HG02840 (cell line): ENCODE data around the gene CHD9.
A peak's percentile ranks its signal among the peaks of the same experiment; 100 is the strongest.
"Not testable (repeated sequence)": the region's sequence is repeated elsewhere in the genome, so short reads cannot be mapped to it uniquely, and the experiment has no call there.

ENCODE experiments used
- ATAC-seq: cut with Tn5 transposase; IDR thresholded peaks from one replicate; pipeline ENCODE4 v1.9.1; 2021; ENCODE audit warnings: mild to moderate bottlenecking, moderate library complexity, moderate number of reproducible peaks; ENCODE audit not compliant: unreplicated experiment, low FRiP score

Gene CHD9

GRCh38 chr16:53054670-53055485 is at the start of gene CHD9:
Gene CHD9 (plus strand): TSS chr16:53054991. CDS start chr16:53156090, 101,099 bp downstream.
- peak; percentile 76 for ATAC-seq

- no peak for ATAC-seq
Measured at GRCh38 chr16:53007095-53007494, 47.7 kb upstream of the CHD9 start.

GRCh38 chr16:53014287-53014686 is 40.5 kb upstream of the CHD9 start:
- ATAC-seq: no peak

DNA sequence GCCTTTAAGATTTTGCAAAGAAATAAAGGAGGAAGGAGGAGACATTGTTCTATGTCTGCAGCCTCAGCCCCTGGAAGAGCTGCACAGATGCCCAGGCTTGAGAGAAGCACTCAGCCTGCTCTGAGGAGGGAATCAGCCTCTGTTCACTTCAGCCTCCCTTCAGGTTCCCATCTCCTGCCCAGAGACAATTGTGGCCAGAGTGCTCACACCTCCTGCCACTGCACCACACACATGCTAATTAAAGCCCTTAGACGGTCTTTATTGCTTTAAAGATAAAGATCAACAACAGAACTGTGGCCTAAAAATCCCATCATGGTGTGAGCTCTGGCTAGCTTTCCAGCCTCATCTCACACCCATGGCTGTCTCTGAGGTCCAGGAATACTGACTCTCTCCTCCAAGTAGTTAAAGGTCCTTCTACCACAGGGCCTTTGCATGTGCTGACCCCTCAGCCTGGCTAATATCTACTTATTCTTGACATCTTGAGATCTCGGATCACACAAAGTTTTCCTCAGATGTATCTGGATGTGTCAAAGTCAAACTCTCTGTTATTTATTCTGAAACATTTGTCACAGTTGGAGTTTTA is 35.9 kb upstream of the CHD9 start:
- ATAC-seq: no peak

DNA sequence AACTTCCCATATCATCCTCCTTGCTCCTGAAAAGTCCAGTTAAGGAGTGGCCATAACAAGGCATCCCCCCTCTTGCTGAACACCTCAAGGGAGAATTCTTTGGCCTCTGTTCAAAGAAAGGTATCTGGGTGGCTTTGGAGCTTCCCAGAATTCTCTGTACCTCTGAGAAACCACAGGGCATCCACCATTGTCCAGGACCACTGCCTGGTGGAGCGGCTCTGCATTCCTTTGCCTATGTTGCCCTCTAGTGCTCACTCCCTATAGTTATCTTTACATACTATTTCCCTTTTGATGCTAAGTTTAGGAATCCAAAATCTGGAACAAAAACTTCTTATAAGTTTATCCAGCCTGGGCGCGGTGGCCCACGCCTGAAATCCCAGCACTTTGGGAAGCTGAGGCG is 32.4 kb upstream of the CHD9 start:
- no peak for ATAC-seq

DNA sequence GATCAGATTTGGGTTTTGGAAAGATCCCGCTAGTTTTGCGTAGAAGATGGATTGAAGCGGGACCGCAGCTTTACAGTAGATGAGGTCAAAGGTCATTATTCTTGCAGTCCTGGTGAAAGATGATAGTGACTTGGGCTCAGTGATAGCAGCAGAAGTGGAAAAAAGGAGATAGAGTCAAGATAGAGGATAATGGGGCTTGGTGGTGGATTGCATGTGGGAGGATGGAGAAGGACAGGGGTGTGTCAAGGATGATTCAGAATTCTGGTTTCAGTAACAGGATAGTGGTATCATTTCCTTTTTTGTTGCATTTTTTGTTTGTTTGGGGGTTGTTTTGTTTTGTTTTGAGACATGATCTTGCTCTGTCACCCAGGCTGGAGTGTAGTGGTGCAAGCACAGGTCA is 30.7 kb upstream of the CHD9 start:
- no peak for ATAC-seq

- ATAC-seq: no peak
Measured at GRCh38 chr16:53029971-53030370, 24.8 kb upstream of the CHD9 start.

DNA sequence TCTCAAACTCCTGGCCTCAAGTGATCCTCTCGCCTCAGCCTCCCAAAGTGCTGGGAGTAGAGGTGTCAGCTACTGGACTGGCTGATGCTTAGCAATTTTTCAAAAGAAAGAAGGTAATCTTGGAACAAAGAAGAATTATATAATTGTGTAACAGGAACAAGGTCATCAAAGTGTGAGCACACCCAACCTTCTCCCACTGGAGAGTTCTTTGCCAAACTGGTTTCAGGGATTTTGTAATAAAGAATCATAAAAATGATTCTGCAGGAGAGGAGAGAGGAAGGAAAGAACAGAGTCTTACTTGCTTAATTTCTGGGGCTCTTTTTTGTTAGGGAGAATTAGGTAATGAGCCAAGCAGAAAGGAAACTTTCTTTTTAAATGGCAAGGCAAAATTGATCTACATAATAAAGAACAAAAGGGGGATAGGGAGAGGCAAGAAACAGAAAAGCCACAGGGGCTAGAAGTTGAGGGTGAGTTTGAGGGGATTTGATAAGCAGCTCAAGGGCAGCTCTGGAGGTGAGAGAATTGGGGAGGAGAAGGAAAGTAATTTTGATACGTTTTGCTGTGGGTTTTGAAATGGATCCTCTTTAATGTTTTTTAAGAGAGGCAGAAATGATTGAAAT is 23.4 kb upstream of the CHD9 start:
- no peak for ATAC-seq

DNA sequence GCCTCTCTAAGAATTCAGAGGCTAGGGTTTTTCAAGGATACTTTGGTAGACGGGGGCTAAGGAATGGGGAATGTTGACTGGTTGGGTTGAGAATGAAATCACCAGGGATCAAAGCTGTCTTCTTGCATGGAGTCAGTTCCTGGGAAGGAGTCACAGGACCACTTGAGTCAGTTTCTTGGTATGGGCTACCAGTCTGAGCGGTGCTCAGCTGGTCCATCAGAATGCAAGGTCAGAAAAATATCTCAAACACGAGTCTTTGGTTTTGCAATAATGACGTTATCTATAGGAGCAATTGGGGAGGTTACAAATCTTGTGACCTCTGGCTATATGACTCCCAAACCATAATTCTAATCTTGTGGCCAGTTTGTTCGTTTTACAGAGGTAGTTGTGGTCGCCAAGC is 20.5 kb upstream of the CHD9 start:
- ATAC-seq: no peak

GRCh38 chr16:53035176-53035942 is 19.4 kb upstream of the CHD9 start:
- ATAC-seq: no peak

DNA sequence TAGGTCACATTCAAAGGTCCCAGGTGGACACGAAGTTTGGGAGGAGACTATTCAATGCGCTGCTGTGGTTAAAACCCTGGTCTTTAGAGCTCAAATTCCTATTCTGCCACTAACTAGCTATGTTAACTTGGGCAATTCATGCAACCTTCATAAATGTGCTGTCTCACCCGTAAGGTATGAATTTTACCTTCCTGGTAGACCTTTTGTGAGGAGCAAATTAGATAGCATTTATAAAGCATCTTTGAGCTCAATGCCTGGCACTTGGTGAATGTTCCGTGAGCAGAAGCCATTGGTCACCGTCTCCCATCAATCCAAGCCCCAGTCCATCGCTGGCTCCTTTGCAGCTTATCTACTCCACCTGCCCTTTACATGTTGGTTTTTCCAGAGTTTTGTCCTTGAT is 18.7 kb upstream of the CHD9 start:
- ATAC-seq: no peak

- not testable (repeated sequence) for ATAC-seq
Measured at GRCh38 chr16:53036711-53037110, 18.1 kb upstream of the CHD9 start.

DNA sequence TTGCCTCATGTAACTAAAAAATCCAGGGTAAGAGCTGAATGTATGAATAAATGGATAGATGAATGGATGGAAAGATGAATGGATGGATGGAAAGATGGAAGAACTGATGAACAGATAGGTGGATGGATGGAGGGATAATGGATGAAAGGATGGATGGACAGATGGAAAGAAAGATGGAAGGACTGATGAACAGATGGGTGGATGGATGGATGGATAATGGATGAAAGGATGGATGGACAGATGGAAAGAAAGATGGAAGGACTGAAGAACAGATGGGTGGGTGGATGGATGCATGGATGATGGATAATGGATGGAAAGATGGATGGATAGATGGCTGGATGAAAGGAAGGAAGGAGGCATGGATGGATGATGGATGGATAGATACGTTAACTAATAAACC is 14.0 kb upstream of the CHD9 start:
- no peak for ATAC-seq

- ATAC-seq: no peak
Measured at GRCh38 chr16:53041320-53042051, 13.3 kb upstream of the CHD9 start.

GRCh38 chr16:53042235-53042701 is 12.5 kb upstream of the CHD9 start:
- ATAC-seq: no peak

GRCh38 chr16:53043428-53043831 is 11.4 kb upstream of the CHD9 start:
- ATAC-seq: no peak

DNA sequence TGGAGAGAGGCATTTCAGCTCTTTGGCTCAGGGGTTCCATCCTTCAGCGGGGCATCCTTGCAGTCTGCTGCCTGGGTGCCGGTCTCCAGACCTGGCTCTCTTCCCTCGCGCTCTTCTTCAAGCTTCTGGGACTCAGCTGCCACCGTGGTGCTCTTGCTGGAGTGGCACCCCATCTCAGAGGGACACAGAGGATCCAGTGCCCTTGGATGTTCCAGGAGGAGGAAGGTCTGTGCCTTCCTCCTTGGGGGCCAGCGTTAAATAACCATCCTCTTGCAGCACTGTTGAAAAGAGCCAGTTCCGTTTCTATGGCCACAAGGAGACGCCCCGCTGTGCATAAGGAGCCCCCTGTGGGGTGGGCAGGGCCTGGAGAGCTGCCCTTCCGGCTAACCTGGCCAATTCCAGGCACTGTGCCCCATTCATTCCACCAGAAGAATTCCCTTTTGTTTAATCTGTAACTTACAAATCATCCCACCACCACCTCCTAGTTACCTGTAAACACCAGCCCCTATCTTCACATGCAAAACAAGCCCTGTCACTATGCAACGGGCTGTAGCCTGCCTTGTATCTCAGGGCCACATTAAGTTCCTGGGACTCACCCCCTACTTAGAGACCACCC is 10.7 kb upstream of the CHD9 start:
- no peak for ATAC-seq

GRCh38 chr16:53045341-53046220 is 9.2 kb upstream of the CHD9 start:
- ATAC-seq: no peak

- ATAC-seq: not testable (repeated sequence)
Measured at GRCh38 chr16:53047515-53047914, 7.3 kb upstream of the CHD9 start.
